Activated CD4-positive, CD25-positive, alpha-beta regulatory T cell treated with anti-CD3 and anti-CD28 coated beads, Interleukin-2, amount 50 U/mL, for 16 hours (primary cell): ENCODE measurements around the gene TMEM174.

Experiments
- DNase-seq: peaks from one replicate; pipeline ENCODE4 v3.0.0-alpha.2; 2020; ENCODE audit warnings: low read depth, low spot score

TMEM174 gene

GRCh38 chr5:73172951-73173350, at the start of gene TMEM174:
Gene TMEM174 (plus strand): TSS chr5:73173193. CDS start chr5:73173244, 51 bp downstream.
- DNase-seq: no peak

GRCh38 chr5:73125289-73125688, 47.7 kb upstream of the TMEM174 start:
- DNase-seq: no peak

- DNase-seq: no peak
Measured at GRCh38 chr5:73126381-73126780, 46.6 kb upstream of the TMEM174 start.

- no peak for DNase-seq
Measured at GRCh38 chr5:73126957-73127356, 46.0 kb upstream of the TMEM174 start.

GRCh38 chr5:73129143-73129542, 43.9 kb upstream of the TMEM174 start:
- DNase-seq: no peak

- no peak for DNase-seq
Measured at GRCh38 chr5:73130811-73131210, 42.2 kb upstream of the TMEM174 start.

GRCh38 chr5:73131711-73132425, 41.1 kb upstream of the TMEM174 start:
- DNase-seq: no peak

GRCh38 chr5:73132759-73133158, 40.2 kb upstream of the TMEM174 start:
- no peak for DNase-seq

GRCh38 chr5:73135021-73135420, 38.0 kb upstream of the TMEM174 start:
- no peak for DNase-seq

- no peak for DNase-seq
Measured at GRCh38 chr5:73135429-73136054, 37.5 kb upstream of the TMEM174 start.

GRCh38 chr5:73136055-73136562, 36.9 kb upstream of the TMEM174 start:
- DNase-seq: no peak

- no peak for DNase-seq
Measured at GRCh38 chr5:73137563-73138530, 35.1 kb upstream of the TMEM174 start.

GRCh38 chr5:73139485-73139884, 33.5 kb upstream of the TMEM174 start:
- no peak for DNase-seq

GRCh38 chr5:73140801-73141200, 32.2 kb upstream of the TMEM174 start:
- no peak for DNase-seq

GRCh38 chr5:73142035-73142434, 31.0 kb upstream of the TMEM174 start:
- no peak for DNase-seq

- DNase-seq: no peak
Measured at GRCh38 chr5:73143716-73144115, 29.3 kb upstream of the TMEM174 start.

GRCh38 chr5:73149540-73149939, 23.5 kb upstream of the TMEM174 start:
- DNase-seq: no peak

- DNase-seq: no peak
Measured at GRCh38 chr5:73150876-73151275, 22.1 kb upstream of the TMEM174 start.

GRCh38 chr5:73151766-73152410, 21.1 kb upstream of the TMEM174 start:
- no peak for DNase-seq

GRCh38 chr5:73152411-73153388, 20.3 kb upstream of the TMEM174 start:
- DNase-seq: no peak
